ENCODE measurements around the gene TMPRSS7. TPM values are rescaled to one million over a fixed set of nuclear protein-coding genes. Genes with fewer than 3 reads are reported as not detected.

TMPRSS7 gene
- total and polyA plus RNA-seq, 2 of the 8 experiments (the other 6 are each of a cell fraction or from before 2014, with no cell fraction given) = not detected

GRCh38 chr3:112114576-112115160, 80.1 kb downstream of the TMPRSS7 start:
- H3K56ac ChIP-seq (replicated peaks; ENCODE audit: insufficient read length, low read depth, low read length) = no peak overlapping the region
- H3K79me2 ChIP-seq (ENCODE audit: control insufficient read depth in 1 of 2, insufficient read depth in 2 of 2, low read length in 2 of 2) = no peaks in the 10 kb centered on the region
- H3K4me2 ChIP-seq (ENCODE audit: insufficient read depth in 1 of 2, low read depth in 2 of 2, low read length in 2 of 2) = no peak overlapping the region
- no peaks in the 10 kb centered on the region for H3K9me3 ChIP-seq (ENCODE audit: insufficient read depth in 2 of 2, low read depth in 1 of 2, low read length in 1 of 2)
- no peak overlapping the region for H3K14ac ChIP-seq (ENCODE audit: insufficient read length)
- no peak overlapping the region for H4K91ac ChIP-seq (replicated peaks; ENCODE audit: insufficient read length, low read length)
- H2BK5ac ChIP-seq (ENCODE audit: low read depth, low read length) = no peak overlapping the region
- WGBS, 2 experiments (ENCODE audit: extremely low coverage in 1 of 2, insufficient coverage in 1 of 2, insufficient read length in 1 of 2, insufficient replicate concordance in 2 of 2, low coverage in 1 of 2, low lambda C conversion rate in 2 of 2, missing lambda C conversion rate in 1 of 2) = 97% methylated on average over 6 of the region's 6 CpGs; no CpG with 5 or more reads in 1 of the 2 experiments
- no peak overlapping the region for H2BK12ac ChIP-seq (ENCODE audit: low read depth, low read length)
- H2AK5ac ChIP-seq (ENCODE audit: low read depth, low read length) = no peak overlapping the region
- ChIA-PET POLR2A (ENCODE audit: partially characterized antibody) (no interaction called here), CTCF (ENCODE audit: partially characterized antibody) (interaction anchor here (1.3 to 1.4 kb wide), 2 partner anchors 8 to 10 kb away, joined by 3 to 8 read pairs; no protein-coding TSS in a partner anchor)
- peaks cover 0 to 8% (median 3%) of the 10 kb centered on the region in 4 experiments; a peak in 6 of 8 replicates for H3K36me3 ChIP-seq (ENCODE audit: control insufficient read depth in 2 of 4, insufficient read depth in 4 of 4, low read length in 3 of 4)
- no peak overlapping the region for H4K8ac ChIP-seq (ENCODE audit: extremely low read depth, insufficient read depth, low read length)
- no peak overlapping the region for H3K27ac ChIP-seq (ENCODE audit: low read depth, low read length)
- TF ChIP-seq GTF2F1 (IDR thresholded peaks at IDR 0.05; ENCODE audit: borderline replicate concordance, low read depth, low read length) (no peak), KDM5A (IDR thresholded peaks at IDR 0.05; ENCODE audit: low read length) (no peak), EGR1 (IDR thresholded peaks at IDR 0.05; ENCODE audit: borderline replicate concordance, low read depth, low read length) (no peak), SAP30 (IDR thresholded peaks at IDR 0.05; ENCODE audit: insufficient read depth, insufficient replicate concordance, low read length) (no peak), SUZ12 (IDR thresholded peaks at IDR 0.05; ENCODE audit: low read length) (no peak), SIRT6 (IDR thresholded peaks at IDR 0.05; ENCODE audit: low read length) (no peak), EP300 (IDR thresholded peaks at IDR 0.05; ENCODE audit: borderline replicate concordance in 1 of 2, low read depth in 2 of 2, low read length in 2 of 2) (no peak), SIX5 (IDR thresholded peaks at IDR 0.05; ENCODE audit: low read depth, low read length) (no peak), ZNF274 (IDR thresholded peaks at IDR 0.05; ENCODE audit: borderline replicate concordance, extremely low read depth, low read length) (no peak), RXRA (IDR thresholded peaks at IDR 0.05; ENCODE audit: insufficient read depth, low read depth, low read length) (no peak)
- no peaks in the 10 kb centered on the region for H4K20me1 ChIP-seq (replicated peaks in 1 of 2; ENCODE audit: control insufficient read depth in 1 of 2, insufficient read depth in 2 of 2, low read length in 2 of 2)
- H3K27me3 ChIP-seq (replicated peaks in 1 of 4; ENCODE audit: control insufficient read depth in 3 of 4, extremely low read depth in 1 of 4, insufficient read depth in 3 of 4, low read length in 3 of 4) = no peaks in the 10 kb centered on the region
- H3K4me1 ChIP-seq (replicated peaks in 1 of 4; ENCODE audit: control insufficient read depth in 3 of 4, insufficient read depth in 4 of 4, low read length in 3 of 4) = peaks cover 0 to 4% (median under 1%) of the 10 kb centered on the region in 4 experiments; a peak in 2 of 7 replicates
- no peak overlapping the region for H2BK120ac ChIP-seq (replicated peaks; ENCODE audit: low read depth, low read length)
- no peak overlapping the region for H2BK15ac ChIP-seq (ENCODE audit: low read length)
- H2AFZ ChIP-seq (ENCODE audit: low read length) = no peak overlapping the region
- no peak overlapping the region for H3K23ac ChIP-seq (ENCODE audit: insufficient read length)
- no peak overlapping the region for H3K4ac ChIP-seq (replicated peaks; ENCODE audit: insufficient read length, low read depth, low read length)
- no peaks in the 10 kb centered on the region for H3K79me1 ChIP-seq (ENCODE audit: low read depth, low read length)
- FAIRE-seq (no peak), DNase-seq (ENCODE audit: low read depth in 1 of 2, low spot score in 2 of 2) (no peak)
- no peaks in the 10 kb centered on the region for H3K23me2 ChIP-seq (ENCODE audit: low read depth, low read length)
- no peak overlapping the region for H4K5ac ChIP-seq (ENCODE audit: insufficient read length, low read depth, low read length)
- no peak overlapping the region for H3K18ac ChIP-seq (ENCODE audit: extremely low read depth, low read length)
- no peak overlapping the region for H3K4me3 ChIP-seq (ENCODE audit: extremely low read depth in 1 of 4, insufficient read depth in 2 of 4, low read depth in 3 of 4, low read length in 4 of 4)
- H2BK20ac ChIP-seq (ENCODE audit: low read length) = no peak overlapping the region
- H3K9ac ChIP-seq (replicated peaks in 1 of 4; ENCODE audit: extremely low read depth in 1 of 4, low read depth in 3 of 4, low read length in 3 of 4) = no peak overlapping the region
